ENCODE data around the gene SLC7A10.

- TF ChIP-seq CTCF (IDR thresholded peaks at IDR 0.05) (no peak), POLR2A (IDR thresholded peaks at IDR 0.05) (no peak)
These were observed 16.5 kb downstream of the SLC7A10 start for GRCh38 chr19:33208904-33209849.
